Measurements from ENCODE around the gene CPE.

DNA sequence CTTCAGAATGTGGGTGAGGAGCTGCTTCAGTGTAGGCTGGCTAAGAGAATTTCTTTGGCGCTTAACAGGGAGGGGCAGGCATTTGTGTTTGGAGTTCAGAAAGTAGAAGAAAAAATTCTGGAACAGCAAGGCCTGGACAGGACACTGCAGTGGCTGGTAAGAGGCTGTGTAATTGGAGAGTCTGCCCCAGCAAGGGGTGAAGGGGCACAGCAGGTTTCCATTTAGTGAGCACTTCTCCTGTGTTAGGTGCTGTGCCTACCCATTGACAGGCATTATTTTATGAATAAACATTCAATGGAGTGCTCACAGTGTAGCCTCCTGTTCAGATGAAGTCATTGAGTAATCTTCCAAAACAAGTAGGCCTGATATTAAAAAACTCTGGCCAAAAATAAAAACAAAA lies 10.7 kb upstream of the CPE start:
- TF ChIP-seq TCF7L2 (IDR thresholded peaks at IDR 0.05; ENCODE audit: low read depth, low read length) = no peak
- TF ChIP-seq, protein P1, sequence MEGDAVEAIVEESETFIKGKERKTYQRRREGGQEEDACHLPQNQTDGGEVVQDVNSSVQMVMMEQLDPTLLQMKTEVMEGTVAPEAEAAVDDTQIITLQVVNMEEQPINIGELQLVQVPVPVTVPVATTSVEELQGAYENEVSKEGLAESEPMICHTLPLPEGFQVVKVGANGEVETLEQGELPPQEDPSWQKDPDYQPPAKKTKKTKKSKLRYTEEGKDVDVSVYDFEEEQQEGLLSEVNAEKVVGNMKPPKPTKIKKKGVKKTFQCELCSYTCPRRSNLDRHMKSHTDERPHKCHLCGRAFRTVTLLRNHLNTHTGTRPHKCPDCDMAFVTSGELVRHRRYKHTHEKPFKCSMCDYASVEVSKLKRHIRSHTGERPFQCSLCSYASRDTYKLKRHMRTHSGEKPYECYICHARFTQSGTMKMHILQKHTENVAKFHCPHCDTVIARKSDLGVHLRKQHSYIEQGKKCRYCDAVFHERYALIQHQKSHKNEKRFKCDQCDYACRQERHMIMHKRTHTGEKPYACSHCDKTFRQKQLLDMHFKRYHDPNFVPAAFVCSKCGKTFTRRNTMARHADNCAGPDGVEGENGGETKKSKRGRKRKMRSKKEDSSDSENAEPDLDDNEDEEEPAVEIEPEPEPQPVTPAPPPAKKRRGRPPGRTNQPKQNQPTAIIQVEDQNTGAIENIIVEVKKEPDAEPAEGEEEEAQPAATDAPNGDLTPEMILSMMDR (IDR thresholded peaks at IDR 0.05) = no peak
- no peak for TF ChIP-seq POLR2AphosphoS5 (IDR thresholded peaks at IDR 0.05; ENCODE audit: low read depth, low read length)
- no peak for TF ChIP-seq SIN3A (IDR thresholded peaks at IDR 0.05; ENCODE audit: borderline replicate concordance, insufficient read depth, low read depth, low read length)
- TF ChIP-seq, protein P2, sequence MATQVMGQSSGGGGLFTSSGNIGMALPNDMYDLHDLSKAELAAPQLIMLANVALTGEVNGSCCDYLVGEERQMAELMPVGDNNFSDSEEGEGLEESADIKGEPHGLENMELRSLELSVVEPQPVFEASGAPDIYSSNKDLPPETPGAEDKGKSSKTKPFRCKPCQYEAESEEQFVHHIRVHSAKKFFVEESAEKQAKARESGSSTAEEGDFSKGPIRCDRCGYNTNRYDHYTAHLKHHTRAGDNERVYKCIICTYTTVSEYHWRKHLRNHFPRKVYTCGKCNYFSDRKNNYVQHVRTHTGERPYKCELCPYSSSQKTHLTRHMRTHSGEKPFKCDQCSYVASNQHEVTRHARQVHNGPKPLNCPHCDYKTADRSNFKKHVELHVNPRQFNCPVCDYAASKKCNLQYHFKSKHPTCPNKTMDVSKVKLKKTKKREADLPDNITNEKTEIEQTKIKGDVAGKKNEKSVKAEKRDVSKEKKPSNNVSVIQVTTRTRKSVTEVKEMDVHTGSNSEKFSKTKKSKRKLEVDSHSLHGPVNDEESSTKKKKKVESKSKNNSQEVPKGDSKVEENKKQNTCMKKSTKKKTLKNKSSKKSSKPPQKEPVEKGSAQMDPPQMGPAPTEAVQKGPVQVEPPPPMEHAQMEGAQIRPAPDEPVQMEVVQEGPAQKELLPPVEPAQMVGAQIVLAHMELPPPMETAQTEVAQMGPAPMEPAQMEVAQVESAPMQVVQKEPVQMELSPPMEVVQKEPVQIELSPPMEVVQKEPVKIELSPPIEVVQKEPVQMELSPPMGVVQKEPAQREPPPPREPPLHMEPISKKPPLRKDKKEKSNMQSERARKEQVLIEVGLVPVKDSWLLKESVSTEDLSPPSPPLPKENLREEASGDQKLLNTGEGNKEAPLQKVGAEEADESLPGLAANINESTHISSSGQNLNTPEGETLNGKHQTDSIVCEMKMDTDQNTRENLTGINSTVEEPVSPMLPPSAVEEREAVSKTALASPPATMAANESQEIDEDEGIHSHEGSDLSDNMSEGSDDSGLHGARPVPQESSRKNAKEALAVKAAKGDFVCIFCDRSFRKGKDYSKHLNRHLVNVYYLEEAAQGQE (IDR thresholded peaks at IDR 0.05; ENCODE audit: insufficient read depth in 1 of 2, low read depth in 2 of 2, low read length in 1 of 2) = no peak

Measured in Panc1 (cell line).